Ureter (tissue), 1 donor: Measurements from ENCODE around the gene RUFY1. TPM values are rescaled to one million over a fixed set of nuclear protein-coding genes. Genes with fewer than 3 reads are reported as not detected.

ENCODE experiments used
- DNase-seq: peaks from one replicate; pipeline ENCODE4 v3.0.0-alpha.2; 2020; ENCODE audit warnings: low spot score
- total RNA-seq: library from RNA; stranded (reverse); gene quantifications from one replicate; pipeline ENCODE4 v1.2.4, GENCODE V29; 2023
- donor health status: DM: yes; HTN: yes; CAD: no.

The RUFY1 gene
- total RNA-seq, 1 donor from 2014 or later, result 64.6 TPM

DNA sequence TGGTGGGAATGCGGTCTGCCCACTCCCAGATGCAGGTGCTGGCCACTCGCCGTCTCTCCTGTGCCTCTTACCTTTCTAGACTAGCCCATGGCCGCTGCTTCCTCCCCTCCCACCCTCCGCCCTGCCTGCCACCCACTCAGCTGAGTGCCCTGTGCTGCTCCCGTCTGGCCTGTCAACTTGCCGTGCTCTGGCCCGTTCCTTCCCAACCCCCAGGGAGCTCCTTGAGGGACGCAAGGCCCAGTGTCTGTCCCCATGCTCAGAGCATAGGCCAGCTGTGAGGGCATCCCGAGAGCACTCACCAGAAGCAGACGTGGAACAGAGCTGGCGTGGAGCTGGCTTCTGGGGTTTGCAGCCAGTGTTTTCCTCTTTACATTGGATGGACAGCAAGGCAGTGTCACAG, 53.0 kb downstream of the RUFY1 start:
- no peak for DNase-seq

DNA sequence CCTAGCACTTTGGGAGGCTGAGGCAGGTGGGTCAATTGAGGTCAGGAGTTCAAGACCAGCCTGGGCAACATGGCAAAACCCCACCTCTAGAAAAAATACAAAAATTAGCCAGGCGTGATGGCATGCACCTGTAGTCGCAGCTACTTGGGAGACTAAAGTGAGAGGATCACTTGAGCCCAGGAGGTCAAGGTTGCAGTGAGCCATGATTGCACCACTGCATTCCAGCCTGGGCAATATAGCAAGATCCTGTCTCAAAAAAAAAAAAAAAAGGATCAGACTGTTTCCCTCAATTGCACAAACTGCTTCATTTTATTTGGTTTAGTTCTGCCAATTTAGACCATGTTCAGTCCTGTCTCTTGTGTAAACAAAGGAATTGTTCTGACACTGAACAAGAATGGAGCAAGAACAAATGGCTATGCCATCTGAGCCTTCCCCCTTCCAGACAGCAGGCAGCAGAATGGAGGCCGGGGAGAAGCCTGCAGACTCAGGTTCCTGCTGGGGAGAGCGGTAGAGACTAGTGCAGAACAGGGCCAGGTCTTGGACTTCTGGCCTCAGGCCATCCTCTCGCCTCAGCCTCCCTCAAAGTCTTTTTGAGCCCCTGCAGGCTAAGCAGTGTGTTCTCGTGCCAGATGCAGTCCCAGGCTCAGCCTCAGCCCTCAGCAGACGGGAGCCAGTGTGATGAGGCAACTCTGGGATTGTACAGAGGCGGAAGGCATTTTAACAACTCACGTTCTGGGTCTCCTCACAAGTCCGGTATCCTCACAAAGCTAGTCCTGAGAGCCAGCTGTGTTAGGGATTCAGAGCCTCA, 54.9 kb downstream of the RUFY1 start:
- DNase-seq, result no peak

DNA sequence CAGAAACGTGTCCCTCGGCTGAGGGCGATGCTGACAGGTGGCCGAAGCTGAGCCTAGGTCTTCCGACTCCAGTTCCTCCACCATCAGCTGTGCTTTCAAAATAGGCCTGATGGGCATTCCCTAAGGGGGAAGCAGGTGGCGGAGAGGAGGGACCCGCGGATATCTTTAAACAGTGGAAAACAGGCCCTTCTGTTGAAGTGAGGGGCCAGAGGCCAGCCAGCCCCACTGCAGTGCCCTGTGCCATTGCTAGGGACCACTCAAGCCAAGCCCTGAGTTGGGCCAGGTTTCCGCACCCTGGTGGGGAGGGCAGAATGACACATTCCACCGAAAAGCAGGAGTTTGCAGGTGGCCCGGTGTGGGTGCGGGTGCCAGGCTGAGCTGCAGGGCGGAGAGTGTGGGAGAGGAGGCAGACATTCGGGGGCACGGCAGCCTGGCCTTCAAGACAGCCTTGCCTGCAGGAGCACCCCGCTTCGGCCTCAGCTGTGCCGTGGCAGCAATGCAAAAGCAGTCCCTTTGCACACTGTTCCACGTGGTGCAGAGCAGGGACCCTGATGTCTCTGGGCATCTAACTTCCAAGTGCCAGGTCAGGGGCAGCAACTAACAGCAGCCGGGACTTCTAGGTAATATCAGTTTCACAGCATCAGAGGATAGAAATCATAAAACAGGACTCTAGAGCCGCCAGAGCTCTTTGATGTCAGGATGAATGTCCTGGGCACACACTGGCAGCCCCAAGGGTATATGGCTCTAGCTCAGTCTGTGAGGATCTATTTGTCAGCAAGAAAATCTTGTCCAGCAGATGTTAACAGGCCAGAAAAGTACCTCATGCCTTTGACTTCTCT, 55.9 kb downstream of the RUFY1 start:
- DNase-seq, result no peak

DNA sequence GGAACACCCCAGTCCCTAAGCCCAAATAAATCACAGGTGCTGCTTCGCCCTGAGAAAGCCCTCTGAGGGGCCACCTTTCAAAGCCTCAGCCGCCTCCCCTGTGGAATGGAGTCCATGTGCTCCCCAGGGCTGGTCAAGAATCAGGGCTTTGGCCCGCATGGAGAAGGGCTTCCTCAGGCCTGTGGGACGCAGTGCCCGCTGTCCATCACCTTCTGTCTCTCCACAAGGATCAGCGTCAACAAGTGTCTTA, 56.5 kb downstream of the RUFY1 start:
- DNase-seq, result no peak

DNA sequence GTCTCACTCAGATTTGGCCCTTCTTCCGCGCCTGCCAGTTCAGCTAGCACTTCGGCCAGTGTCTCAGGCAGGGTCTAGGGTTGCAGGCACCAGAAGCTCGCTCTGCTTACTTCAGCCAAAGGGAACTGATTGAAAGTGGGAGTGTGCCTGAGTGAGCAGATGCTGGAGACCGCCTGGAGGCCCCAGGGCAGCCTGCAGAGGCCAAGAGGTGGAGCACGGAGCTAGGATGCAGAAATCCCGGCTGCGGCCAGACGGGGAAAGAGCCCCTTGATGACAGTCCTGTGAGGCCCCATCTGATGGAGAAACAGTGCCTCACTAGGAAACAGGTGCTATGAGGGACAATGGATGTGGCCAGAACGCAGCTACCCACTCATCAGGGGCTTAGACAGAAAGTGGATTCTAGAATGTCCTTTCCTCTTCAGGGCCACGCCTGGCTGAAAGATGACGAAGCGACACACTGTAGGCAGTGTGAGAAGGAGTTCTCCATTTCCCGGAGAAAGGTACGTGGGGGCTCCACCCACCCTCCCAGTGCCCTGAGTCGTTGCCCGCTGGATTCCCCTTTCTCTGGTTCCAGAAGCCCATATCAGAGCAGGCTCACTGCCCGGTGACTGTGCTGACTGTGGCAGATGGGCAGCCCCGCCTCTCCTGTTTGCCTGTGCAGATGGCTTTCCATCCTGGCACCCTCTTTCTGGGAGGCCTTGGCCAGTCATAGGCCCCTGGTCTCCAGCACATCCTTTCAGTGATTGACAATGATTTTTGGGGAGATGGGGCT, 57.0 kb downstream of the RUFY1 start:
- DNase-seq, result no peak

DNA sequence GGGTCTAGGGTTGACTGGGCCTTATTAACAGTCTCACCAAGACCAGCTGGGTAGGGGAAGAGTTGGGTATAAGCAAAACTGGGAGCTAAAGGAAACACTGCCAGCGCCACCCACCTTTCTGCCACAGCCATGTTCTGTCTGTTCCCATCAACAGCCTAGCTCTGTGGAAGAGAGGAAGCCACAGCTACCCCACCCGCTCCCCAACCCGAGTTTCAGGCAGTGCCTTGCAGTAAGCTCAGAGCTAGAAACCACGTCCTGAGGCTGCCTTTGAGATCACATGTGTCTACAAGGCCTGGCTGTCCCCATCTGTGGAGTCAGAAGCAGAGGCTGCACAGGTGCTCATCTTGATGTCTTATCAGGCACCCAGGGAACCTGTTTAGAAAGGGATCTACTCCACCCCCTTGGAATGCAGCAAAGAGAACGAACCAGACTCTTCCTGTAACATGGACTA, 57.8 kb downstream of the RUFY1 start:
- DNase-seq, result no peak

DNA sequence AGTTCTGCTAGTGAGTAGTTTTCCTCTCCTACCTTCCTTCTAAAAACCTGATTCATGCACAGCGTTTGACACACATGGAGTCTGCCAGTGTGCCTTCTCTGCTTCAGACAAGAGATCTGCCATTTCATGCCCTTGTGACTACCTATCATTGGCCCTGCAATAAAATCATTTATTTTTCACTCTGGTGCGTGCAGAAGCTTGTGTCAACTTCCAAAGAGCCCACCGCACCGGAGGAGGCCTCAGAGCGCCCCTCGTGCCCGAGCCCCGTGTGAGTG, 59.4 kb downstream of the RUFY1 start:
- no peak for DNase-seq

DNA sequence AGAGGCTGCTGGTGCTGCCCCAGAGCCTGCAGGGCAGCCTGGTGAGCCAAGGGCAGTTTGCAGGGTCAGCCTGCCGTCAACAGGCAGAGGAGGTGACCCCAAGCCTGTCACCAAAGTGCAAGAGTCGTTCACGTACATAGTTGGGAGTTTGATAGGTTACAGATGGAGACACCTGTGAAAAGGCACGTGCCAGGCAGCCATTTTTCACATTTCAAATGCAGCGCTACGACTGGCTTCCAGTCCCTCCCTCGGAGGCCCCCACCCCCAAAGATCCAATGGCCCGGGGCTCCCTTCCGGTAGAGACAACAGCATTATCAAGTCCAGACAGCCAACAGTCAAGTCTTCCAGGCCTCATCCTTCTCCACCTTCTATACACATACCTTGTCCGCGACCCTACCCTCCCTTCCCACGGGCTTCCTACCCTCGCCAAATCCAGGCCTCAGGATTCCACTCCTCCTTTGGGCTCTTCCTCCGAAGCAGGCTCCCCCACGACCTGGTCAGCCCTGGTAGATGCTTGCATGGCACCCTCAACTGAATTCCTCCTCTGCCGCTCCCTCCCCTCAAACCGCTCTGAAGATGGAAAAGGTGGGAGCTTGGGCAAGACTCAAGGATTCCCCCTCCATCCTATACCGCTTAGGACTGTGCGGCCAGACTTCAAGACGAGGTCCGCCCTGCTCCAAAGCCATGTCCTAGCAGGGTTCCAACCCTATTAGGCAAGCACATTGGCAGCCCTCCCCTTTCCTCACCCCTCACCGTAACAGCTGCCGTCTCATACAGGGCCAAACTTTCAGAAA, 60.0 kb downstream of the RUFY1 start:
- DNase-seq, result no peak

DNA sequence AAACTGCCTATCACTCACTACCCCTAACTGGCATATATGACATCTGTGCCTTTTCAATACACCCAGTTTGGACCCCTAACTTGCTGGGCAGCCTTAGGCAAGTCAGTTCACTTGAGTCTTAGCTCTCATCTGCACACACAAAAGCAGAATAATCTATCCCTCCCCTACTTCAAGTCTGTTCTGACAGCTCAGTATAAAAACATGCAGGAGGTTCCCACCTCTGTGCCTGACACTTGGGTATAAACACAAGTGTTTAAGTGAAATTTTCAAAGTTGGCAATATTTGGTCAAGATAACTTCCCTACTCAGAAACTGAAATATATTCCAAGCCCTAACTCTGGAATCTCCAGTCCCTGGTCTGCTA, 60.5 kb downstream of the RUFY1 start:
- DNase-seq, result no peak

DNA sequence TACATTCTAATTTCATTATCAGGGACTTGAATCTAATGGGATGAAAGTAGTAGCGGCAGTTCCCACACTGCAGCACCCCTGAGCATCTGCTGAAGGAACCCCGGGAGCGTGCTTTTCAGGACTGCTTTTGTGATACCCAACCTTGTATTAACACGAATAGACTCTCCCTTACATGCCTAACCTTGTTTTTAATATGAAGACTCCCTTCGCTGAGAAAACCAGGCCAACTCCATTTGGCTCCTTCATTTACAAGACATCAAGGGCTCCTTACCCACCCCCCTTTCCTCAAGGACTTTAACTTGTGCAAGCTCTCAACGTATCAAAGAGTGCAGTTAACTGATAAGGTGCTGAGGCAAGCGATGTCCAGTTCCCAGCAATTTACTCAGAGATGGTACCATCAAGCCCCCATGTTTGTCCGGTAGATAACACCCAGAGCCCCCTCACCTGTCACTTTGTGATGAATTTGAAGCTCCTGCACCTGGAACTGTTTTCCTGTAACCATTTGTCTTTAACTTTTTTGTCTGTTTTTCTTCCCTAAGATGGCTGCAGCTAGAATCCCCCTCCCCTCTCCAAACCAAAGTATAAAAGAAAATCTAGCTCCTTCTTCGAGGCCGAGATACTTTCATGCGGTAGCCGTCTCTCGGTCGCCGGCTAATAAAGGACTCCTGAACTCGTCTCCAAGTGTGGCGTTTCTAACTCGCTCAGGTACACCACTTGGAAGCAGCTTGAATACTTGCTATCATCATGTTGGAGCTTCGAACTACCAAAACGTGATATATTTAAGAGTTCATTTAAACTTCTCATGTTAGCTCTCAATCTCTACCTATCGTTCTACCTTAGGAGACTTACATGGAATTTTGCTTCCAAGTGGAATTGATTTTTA, 62.5 kb downstream of the RUFY1 start:
- no peak for DNase-seq

DNA sequence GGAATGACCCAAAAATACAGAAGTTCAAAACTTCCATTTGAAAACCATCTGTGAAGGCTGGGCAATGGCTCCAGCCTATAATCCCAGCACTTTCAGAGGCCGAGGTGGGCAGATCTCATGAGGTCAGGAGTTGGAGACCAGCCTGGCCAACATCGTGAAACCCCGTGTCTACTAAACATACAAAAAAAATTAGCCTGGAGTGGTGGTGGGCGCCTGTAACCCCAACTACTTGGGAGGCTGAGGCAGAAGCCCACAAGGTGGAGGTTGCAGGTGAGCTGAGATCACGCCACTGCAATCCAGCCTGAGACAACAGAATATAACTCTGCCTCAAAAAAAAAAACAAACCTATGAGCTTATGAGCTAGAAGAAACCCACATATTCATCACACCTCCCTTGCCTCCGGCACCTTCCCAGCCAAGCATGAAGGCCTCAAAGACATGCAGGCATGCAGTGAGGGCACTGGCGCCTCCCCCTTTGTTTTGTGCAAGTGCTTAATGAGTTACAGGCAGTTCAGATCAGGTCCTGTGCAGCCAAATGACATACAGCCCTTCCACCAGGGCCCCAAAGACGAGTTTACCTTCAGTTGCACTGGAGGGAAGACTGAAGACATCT, 63.2 kb downstream of the RUFY1 start:
- no peak for DNase-seq

DNA sequence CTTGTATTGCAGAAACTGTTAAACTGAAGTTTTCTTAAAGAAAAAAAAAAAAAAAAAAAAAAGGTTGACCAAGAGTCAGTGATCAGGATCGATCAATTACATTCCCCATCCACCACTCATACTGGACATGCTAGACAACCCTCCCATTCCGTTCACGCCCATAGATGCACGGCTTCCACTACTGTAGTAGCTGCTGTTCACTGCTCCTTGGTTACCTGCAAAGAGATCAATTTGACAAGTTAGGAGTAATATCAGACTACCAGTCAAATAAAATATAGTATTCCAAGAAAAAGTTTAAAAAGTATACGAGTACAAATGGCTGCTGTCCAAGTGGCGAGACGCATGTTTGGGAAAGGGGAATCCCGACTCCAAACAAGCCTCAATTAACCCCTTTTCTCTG, 64.4 kb downstream of the RUFY1 start:
- no peak for DNase-seq

DNA sequence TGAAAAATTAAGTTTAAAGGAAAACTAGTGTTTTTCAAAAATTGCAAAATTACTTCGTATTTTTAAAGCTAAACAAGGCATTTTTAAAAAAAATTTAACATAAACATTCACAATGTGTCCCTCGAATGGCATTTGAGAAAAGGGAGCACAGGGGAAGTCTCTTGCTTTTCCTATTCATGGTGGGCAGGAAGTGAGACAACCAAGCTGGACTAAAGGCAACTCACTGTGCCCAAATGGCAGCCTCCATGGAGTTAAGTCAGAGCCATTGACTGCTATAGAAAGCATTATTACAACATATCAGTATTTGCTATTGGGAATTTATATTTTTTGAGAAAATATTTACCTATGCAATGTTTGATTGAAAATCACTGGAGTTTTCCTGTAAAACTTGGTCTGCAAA, 64.8 kb downstream of the RUFY1 start:
- DNase-seq, result no peak

DNA sequence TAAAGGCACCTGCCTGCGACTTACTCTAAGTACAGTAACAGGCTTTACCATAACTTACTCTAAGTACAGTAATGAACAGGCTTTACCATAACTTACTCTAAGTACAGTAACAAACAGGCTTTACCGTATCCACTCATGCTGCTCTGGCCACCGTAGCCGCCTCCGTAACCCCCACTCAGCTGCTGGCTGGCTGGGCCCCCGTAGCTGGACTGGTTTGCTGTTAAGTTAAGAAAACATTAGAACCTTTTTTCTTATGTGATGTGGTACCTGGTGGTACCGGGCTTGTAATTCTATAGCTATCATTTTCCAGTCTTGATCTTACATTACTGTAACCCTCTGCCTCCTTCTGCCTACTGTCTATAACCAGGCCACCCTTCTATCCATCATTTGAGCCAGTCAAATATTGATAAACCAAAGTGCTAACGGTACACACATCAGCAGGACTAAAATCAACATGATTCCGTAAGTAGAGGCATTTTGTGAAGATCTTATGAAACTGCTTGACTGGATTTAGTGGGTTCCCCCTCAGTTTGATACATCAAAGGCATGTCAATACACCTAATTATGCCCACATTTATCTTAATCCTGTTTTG, 65.7 kb downstream of the RUFY1 start:
- no peak for DNase-seq

DNA sequence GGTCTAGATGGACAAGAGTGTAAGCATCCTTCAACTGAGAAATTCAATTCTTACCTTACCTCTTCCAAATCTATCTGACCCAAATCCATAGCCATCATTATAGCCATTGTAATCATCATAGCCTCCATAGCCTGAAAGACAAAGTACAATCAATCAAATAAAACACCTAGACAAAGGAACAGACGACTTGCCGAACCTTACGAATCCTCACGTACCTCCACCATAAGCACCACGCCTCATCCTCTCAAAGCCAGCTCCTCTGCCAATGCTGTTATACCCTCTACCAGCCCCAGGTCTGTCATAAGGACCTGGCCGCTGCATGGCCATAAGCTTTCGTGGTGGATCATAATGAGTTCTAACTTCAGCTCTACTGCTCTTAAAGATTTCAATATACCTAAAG, 67.6 kb downstream of the RUFY1 start:
- no peak for DNase-seq

DNA sequence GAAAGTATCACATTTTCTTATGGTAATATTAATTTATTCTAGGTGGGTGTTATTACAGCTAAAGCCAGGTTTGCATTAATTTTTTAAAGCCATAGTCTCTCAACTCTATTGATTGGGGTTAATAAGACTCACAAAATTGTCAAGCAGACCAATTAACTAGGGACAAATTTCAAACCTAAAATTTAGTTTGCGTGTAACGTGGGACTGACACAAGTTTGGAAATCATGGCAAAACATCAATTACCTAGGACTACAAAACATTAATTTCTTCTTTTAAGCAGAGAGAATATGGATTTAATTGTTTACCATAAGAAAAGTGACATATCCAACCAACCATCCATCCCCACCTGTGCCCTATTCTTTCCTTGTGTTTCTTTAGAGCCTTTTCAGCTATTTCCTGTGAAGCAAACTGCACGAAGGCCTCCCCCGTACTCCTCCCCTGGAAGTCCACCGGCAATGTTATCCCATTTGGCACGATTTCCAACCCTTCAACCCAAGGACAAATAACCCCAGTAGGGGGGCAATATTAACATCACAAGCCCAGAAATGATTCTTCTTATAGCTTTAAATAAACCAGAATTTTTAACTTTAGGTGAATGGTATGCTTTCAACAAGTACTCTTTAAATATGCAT, 68.7 kb downstream of the RUFY1 start:
- no peak for DNase-seq

DNA sequence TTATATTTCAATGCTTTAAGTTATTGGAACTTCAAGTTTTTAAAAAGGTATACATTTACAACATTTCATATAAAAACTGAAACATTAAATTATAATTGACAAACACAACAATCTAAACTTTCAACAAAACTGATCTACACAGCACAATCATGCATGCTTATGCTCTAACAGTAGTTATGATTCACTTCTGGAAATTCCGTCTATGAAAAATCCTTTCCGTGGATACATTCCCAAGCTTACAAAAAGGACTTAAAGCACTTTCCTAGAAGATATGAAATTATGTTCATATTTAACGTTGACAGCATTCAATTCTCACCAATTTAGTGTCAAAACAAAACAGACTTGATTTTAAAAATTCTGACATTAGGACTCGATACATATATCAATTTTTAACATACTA, 69.4 kb downstream of the RUFY1 start:
- no peak for DNase-seq

DNA sequence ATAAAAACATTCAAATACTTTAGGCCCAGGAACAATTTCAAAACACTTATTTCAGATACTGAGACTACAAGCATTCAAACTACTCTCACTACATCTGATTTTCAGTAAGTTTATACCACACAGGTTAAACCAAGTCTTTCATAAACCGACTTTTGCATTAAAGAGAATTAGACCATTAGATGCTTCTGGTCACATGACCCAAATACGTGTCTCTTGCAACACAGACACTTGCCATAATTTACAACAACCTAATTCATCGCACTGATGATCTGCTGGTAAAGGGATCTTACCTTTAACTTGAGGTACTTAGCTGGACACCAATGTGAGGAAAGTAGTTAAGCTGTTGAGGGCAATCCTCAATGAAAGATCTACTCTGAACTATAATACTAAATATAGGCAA, 69.9 kb downstream of the RUFY1 start:
- no peak for DNase-seq

DNA sequence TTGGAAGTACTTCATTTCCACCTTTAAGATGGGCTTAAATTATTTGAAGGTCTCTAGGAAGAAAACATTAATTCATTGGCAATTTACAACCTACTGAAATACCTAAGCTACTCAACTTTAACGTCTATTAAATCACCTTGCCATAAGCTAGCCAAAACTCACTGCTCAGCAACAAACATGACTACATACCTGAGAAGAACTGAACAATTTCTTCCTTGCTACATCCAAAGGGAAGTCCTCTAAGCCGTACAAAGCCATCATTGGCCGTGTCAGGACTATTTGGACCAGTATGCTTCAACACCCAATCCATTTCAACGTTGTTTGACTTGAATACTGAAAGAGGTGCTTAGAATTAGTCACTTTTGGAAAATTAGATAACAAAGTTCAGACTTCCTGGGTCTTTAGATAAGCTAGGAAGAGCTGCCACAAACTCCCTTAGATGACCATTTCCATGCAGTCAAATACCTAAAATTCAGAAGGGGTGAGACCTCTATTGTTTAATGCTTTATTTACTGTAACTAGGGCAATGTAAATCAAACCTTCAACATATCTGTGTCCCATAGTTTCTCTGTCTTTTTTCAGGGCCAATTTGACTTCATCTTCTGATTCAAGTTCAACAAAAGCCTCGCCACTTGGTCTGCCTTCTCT, 70.5 kb downstream of the RUFY1 start:
- no peak for DNase-seq
